Stimulated activated CD8-positive, alpha-beta memory T cell treated with anti-CD3 and anti-CD28 coated beads, Interleukin-7, amount 100 ng/mL, for 4 hours (primary cell): Measurements from ENCODE around the gene SAMM50.

ENCODE experiments used
- DNase-seq, 2 donors: peaks; one replicate each; pipeline ENCODE4 v3.0.0-alpha.2; 2020; ENCODE audit warnings: low read depth in 2 of 2

The SAMM50 gene

DNA sequence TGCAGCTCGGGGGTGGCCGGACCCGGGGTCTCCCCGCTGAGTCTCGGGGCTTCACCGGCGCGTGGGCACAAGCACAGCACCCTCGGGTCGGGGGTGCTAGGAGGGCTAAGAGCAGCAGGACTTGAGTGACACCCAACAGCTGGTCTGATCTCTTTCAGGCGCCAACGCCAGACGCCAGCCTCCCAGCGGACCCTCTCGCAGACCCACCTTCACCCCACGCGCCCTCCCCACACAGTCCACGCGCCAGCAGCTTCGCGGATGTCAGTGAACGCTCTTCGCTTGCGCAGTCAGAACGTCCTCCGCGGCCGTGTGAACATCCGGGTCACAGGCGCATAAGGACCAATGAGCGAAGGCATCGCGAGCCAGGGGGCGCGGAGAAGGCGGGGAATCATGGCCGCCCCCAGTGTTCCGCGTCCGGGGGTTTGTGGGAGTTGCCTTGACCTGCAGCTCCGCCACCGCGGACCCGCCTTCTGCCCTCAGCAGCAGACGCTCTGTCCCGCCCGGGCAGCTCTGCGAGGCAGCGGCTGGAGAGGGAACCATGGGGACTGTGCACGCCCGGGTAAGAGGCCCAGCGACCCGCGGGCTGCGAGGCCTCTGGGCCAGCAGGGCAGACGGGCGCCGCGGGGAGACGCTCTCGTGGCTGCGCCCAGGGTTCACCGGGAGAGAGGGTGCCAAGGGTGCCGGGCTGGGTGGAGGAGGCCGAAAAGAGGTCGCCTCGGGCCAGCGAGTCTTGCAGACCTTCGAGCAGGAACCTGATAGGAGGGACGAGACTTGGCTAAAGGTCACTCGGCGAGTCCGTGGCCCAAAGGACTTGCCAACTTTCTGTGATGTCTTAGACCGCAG is at the start of gene SAMM50:
Gene SAMM50, plus strand, starts transcription at position 403 of the 843 bp plus-strand sequence. Its CDS starts 136 bp downstream, at position 539.
- DNase-seq: peak; percentile 85 to 89

DNA sequence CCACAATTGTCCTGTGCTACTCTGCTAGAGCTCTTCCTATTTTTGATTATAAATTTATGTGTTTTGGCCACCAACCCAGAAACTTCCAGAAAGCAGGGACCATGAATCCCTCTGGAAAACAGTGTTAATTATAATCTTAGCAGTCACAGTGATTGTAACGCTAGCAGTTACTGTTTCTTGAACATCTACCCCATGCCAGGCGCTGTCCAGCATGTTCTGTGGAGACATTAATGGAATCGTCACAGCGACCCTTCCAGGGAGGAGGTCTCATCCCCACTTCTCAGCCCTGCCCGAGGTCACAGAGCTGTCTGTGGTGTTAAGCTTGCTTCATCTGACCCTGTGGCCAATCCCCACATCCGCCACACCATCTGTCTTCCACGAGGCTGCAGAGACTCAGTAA is 49.6 kb upstream of the SAMM50 start:
- DNase-seq: no peak

- no peak for DNase-seq
Observed at GRCh38 chr22:43909708-43910107, 45.5 kb upstream of the SAMM50 start.

DNA sequence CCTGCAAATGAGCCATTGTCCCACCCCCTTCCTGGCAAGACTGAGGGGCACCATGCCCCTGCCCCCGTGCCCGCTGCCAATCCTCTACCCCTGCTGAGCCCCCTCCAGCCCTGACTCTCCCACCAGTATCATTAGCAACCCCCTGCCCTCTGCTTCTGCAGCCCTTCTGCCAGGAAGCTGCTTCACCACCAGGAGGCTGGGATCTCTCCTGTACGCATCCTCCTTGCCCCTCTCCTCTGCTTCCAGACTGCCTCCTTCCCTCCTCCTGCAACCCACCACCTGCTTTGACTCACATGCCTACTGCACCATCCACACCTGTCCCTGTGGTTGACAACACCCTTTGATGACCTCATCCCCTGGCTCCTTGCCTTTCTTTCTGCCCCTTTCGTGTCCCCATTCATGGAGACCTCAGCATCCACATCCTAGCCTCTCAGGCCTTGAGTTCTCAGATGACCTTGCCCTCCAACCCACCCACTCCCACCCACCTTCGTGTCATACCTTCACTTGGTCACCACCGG is 45.0 kb upstream of the SAMM50 start:
- DNase-seq: no peak

GRCh38 chr22:43911351-43911750 is 43.9 kb upstream of the SAMM50 start:
- no peak for DNase-seq

DNA sequence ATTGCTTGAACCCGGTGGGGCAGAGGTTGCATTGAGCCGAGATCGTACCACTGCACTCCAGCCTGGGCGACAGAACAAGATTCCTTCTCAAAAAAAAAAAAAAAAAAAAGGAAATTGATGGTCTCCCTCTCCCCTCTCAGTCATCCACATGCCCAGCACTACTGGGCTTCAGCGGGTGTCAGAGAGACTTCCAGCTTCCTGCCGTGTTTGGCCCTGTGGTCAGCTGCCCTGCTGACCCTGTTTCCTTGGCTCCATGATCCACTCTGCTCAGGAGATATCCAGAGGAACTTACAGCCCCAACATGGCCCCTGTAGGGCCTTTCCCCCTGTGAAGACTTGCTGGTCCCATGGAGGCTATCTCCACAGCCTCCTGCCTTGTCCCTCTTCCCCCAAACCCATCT is 37.7 kb upstream of the SAMM50 start:
- no peak for DNase-seq

DNA sequence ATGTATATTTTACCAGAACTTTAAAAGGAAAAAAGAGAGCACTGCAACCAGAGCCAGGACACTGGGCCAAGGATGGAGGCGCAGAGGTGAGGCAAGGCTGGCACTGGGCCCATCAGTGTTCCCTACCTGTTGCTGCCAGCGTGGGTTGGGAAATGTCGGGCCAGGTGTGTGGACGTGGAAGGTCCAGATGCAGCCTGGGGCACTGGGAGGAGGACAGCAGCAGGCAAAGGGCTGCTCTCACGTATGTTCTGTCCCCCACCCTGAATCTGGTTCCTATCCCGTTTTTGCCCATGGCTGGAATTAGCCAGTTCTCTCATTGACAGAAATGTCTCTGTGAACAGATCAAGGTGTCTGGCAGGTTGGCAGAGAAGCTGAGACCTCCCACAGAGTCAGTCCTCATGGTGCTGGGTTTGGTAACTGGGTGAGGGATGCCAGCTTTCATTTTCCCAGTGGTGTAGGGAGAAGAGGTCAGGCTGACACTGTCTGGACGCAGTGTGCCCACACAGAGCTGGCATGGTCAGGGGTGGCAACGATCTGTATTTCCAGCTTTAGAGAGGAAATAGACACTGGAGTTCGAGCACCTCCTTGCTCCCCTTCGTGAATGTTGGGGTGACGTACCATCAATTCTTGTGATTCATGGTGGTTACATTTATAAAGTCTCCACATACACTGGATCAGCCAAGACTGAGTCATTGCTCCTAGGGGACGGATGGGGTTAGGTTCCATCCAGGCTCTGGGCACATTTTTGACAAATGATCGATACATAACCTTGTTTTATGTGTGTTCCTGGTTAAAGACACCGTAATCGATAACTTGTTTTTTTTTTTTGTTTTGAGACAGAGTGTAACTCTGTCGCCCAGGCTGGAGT is 35.9 kb upstream of the SAMM50 start:
- no peak for DNase-seq

DNA sequence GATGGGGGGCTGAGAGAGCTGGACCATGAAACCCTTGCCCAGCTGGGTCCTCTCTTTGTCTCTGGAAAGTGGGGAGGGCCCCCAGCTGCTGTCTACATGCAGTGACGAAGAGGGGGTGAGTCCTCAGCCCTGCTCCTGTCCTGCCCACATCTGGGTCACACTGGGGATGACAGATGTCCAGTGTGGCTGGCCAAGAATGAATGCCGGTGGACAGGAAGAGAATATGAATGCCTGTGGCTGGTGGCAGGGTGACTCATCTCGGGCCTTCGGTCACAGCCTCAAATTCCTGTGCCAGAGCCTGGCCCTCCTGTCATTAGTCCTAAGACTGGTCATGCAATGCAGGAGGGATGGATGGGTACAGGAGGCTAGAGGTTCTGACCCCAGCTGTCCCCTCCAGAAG is 33.9 kb upstream of the SAMM50 start:
- DNase-seq: no peak

DNA sequence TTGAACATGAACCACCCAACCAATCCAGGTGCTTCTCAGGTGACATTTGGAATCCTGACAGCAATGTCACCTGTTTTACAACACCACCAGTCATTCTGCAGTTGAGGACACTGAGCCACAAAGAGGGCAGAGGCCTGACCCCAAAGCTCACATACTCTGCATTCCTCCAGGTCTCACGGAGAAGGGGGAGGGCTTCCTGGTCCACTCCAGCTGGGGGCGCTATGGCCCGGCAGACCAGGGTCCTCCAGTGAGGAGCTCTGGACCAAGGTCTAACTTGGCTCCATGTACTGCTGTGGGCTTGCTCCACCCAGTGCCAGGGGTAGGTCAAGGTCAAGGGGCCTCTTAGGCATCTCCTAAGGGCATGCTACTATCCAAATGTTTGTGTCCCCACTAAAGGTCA is 33.1 kb upstream of the SAMM50 start:
- no peak for DNase-seq

GRCh38 chr22:43923191-43923590 is 32.1 kb upstream of the SAMM50 start:
- no peak for DNase-seq

- peak; percentile 60 to 74 for DNase-seq
Observed at GRCh38 chr22:43923631-43924464, 31.4 kb upstream of the SAMM50 start, which contains the start of gene PNPLA3. PNPLA3 (plus strand) TSS chr22:43923805; CDS start chr22:43923912, 107 bp downstream.

DNA sequence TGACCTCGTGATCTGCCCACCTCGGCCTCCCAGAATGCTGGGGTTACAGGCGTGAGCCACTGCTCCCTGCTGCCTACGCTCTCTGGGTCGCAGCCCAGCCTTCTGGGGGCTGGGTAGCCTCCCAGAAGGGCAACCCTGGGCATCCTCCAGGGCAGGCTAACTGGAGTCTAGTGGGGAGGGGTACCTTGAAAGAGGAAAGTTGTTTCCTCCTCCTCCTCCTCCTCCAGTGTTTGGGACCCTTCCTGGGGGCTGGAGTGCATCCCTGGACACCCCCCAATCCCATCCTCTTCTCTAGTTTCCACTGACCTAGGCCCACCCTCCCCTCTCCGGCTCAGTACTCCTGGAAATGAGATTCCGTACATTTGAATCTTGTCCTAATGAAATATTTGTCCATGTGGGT is 30.4 kb upstream of the SAMM50 start:
- no peak for DNase-seq

DNA sequence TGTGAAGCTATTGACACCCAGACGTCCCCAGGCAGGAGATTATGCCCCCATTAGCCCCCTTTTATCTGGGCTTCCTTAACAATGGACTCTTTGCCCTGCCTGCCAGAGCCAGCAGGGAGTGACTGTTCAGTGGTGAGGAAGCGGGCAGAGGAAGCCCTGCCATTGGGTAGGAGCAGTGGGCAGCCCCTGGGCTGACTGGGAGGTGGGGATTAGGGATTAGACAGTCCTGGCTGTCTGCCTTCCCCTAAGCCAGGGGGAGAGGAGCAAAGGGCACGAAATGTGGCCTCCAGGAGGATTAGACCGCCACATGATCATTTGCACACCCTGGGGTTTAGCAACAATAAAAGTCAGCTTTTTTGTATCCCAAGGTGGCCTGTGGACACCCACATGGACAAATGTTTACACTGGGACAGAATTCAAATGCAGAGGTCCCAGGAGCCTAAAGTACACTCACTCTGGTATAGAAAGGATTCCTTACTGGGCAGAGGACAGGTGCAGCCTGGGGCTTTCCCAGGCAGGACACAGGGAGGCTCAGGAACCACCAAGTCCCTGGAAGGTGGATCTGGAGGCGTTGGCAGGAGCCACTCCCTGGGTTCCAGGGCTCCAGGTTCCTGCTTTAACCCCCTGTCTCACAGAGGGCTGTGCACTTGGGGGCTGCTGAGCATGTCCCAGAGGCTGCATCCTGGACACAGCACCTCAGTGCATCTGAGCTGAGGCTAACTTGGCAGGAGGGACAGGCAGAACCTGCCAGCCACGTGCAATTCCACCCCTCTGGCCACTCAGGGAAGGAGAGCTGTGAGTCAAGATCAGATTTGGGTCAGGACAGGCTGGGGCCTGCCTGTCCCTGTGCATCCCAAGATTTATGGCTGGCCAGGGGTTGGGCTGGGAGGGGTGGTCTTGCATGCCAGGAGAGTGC is 29.6 kb upstream of the SAMM50 start:
- DNase-seq: no peak

- no peak for DNase-seq
Observed at GRCh38 chr22:43926349-43926710, 28.9 kb upstream of the SAMM50 start.

DNA sequence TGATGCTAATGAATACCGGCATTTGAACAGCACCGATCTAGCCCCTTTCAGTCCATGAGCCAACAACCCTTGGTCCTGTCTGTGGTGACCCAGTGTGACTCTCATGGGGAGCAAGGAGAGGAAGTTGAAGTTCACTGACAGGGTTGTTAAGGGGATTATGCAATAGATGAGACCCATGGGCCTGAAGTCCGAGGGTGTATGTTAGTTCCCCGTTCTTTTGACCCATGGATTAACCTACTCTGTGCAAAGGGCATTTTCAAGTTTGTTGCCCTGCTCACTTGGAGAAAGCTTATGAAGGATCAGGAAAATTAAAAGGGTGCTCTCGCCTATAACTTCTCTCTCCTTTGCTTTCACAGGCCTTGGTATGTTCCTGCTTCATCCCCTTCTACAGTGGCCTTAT is 26.8 kb upstream of the SAMM50 start:
- DNase-seq: no peak

DNA sequence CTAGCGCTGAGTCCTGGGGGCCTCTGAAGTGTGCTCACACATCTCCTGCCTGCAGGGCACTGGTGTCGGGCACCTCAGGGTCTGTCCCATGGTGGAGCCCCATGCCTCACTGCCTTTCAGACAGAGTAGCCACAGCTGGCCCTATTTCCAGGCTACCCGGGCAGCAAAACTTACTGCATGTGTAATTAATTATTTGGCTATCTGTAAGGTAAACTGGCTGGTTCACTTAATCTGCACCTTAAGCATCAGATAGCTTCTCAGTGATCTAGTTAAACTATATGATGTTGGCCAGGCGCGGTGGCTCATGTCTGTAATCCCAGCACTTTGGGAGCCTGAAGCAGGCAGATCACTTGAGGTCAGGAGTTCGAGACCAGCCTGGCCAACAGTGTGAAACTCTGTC is 26.3 kb upstream of the SAMM50 start:
- DNase-seq: no peak

DNA sequence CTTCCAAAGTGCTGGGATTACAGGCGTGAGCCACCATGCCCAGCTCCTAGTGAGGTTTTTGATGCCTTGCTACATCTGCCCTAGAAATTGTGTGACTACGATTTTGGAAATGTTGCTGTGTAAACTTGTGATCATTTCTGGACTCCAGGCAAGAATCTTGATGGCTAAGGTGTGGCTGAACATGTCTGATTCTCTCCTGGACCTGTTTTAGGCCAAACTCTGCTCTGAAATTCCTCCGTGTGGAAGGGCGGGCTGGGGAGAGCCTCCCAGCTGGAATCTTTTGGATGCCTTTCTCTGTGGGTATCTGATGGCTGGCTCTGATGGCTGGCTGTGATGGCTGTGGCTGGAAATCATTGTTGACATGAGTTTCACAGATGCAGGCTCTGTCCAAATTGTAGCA is 23.5 kb upstream of the SAMM50 start:
- no peak for DNase-seq

DNA sequence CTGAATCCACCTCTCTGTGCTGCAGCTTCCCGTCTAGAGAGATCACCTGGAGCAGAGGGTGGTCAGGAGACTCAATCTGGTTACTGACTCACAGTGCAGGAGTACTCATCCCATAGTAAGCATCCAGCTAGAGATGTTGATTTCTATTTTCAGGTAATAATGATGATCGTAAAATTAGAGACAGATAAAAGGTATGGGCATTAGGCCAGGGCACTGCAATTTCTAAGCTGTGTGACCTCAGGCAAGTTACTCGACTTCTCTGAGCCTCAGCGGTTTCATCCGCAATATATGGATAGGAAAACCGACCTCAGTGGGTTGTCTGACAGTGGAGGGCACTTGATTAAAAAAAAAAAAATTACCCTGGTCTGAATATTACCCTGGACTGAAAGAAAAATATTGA is 13.8 kb upstream of the SAMM50 start:
- no peak for DNase-seq

DNA sequence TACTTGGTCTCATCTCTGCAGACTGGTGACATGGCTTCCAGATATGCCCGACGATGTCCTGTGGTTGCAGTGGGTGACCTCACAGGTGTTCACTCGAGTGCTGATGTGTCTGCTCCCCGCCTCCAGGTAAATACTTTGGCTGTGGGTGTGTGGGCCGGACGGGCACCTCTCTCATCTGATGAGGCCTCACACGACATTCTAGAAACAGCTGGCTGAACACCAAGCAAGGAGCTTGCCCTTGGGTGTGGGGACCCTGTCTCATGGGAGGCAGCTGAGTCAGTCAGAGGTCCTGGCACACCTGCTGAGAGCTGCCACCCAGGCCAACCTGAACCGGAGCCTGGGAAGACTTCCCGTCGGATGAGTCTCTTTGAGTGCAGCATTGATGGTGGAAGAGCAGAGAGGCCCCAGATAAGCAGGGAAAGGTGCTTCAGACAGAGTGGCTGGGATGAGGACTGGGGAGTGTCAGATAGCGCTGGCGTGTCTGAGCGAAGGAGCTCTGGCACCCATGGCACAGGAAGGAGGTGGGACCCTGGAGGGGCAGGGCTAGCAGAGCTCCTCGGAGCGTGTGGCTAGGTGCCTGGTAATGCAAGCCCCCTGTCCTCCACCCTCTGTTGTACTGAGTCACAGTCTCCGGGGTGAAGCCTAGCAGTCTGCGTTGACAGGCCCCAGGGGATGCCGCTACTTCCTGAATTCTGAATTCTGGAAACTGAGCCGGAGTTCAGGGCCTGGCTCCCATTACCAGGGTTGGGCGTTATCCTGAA is 10.4 kb upstream of the SAMM50 start:
- no peak for DNase-seq
